ENCODE data around the gene MLXIP. TPM values are rescaled to one million over a fixed set of nuclear protein-coding genes. Genes with fewer than 3 reads are reported as not detected.

MLXIP gene
- total and polyA plus RNA-seq, 2 of the 8 experiments (the other 6 are each of a cell fraction or from before 2014, with no cell fraction given): 5.5 to 40.5 TPM

DNA sequence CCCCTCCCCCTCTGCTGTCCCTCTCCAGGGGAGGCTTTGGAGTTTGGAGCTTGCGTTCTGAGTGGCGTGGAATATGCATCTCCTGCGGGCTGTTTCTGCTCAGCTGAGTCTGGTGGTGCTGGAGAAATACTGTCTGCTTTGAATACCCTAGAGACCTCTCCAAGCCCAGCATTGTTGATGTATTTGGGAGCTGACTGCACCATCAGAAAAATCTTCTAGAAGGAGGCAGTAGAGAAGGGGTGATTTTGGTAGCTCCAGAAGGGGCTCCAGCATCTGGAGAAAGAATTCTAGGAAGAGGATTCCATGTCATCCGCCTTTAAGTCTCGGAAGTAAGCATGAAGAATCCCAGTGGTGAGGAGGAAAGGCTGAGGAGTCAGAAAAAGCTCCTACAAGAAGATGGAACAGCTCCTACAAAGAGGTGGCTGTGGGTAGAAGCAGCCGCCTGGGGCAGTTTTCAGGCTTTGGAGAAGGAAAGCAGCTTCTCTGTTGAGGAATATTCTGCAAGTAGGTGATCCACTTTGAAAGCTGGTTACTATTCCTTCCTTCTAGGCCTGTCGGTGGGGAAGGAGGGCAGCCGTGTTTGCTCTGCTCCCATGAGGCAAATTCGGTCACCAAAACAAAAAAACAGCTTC, 9.7 kb downstream of the MLXIP start:
- H3K9ac ChIP-seq (replicated peaks in 1 of 4; ENCODE audit: extremely low read depth in 1 of 4, low read depth in 3 of 4, low read length in 3 of 4): no peak overlapping the region
- CTCF ChIA-PET (ENCODE audit: partially characterized antibody): interaction anchor here (0.7 to 8.0 kb wide), 10 partner anchors 10 to 154 kb away, joined by 3 to 52 read pairs (median 6); no protein-coding TSS in a partner anchor
- whole genome bisulfite sequencing, 2 experiments (ENCODE audit: extremely low coverage in 1 of 2, insufficient coverage in 1 of 2, insufficient read length in 1 of 2, insufficient replicate concordance in 2 of 2, low coverage in 1 of 2, low lambda C conversion rate in 2 of 2, missing lambda C conversion rate in 1 of 2): 84% methylated on average over 9 of the region's 9 CpGs; no CpG with 5 or more reads in 1 of the 2 experiments
- TF ChIP-seq JUN (IDR thresholded peaks at IDR 0.05; ENCODE audit: low read depth, low read length): no peak
- TF ChIP-seq SRF (IDR thresholded peaks at IDR 0.05; ENCODE audit: low read depth, low read length): no peak
- TF ChIP-seq GABPA (IDR thresholded peaks at IDR 0.05; ENCODE audit: borderline replicate concordance, insufficient read depth, low read length): no peak
- TF ChIP-seq POLR2AphosphoS5 (IDR thresholded peaks at IDR 0.05; ENCODE audit: low read depth, low read length): no peak
- TF ChIP-seq FOSL1 (IDR thresholded peaks at IDR 0.05; ENCODE audit: insufficient read depth, low read depth, low read length): no peak
- TF ChIP-seq YY1 (IDR thresholded peaks at IDR 0.05; ENCODE audit: low read depth, low read length): no peak
- no peak for TF ChIP-seq TCF12 (IDR thresholded peaks at IDR 0.05; ENCODE audit: low read depth, low read length)
- TF ChIP-seq SP1 (IDR thresholded peaks at IDR 0.05; ENCODE audit: low read depth, low read length): no peak
- no peak for TF ChIP-seq CEBPB (IDR thresholded peaks at IDR 0.05; ENCODE audit: low read depth, low read length)
- TF ChIP-seq BACH1 (IDR thresholded peaks at IDR 0.05; ENCODE audit: low read length): no peak
- TF ChIP-seq SIN3A (conservative IDR thresholded peaks at IDR 0.05 in 1 of 2, IDR thresholded peaks at IDR 0.05 in 1 of 2; ENCODE audit: low read depth in 1 of 2, low read length in 2 of 2): no peak

More for the DNA sequence above, 9.7 kb downstream of the MLXIP start:
- peaks cover 0 to 4% (median 1%) of the 10 kb centered on the region in 4 experiments; a peak in 4 of 7 replicates for H3K4me1 ChIP-seq (replicated peaks in 1 of 4; ENCODE audit: control insufficient read depth in 3 of 4, insufficient read depth in 4 of 4, low read length in 3 of 4)
- H3K18ac ChIP-seq (ENCODE audit: extremely low read depth, low read length): no peak overlapping the region
- H4K91ac ChIP-seq (replicated peaks; ENCODE audit: insufficient read length, low read length): no peak overlapping the region
- H3K4ac ChIP-seq (replicated peaks; ENCODE audit: insufficient read length, low read depth, low read length): no peak overlapping the region
- peaks cover 7% of the 10 kb centered on the region; the same call in 1 of the 2 replicates for H3K23me2 ChIP-seq (ENCODE audit: low read depth, low read length)
- H3K27ac ChIP-seq (ENCODE audit: low read depth, low read length): no peak overlapping the region
- H3K9me3 ChIP-seq (ENCODE audit: insufficient read depth in 2 of 2, low read depth in 1 of 2, low read length in 1 of 2): no peaks in the 10 kb centered on the region
- no peak overlapping the region for H2BK5ac ChIP-seq (ENCODE audit: low read depth, low read length)
- peaks cover 19% of the 10 kb centered on the region for H3K79me1 ChIP-seq (ENCODE audit: low read depth, low read length)
- no peak overlapping the region for H2BK120ac ChIP-seq (replicated peaks; ENCODE audit: low read depth, low read length)
- H2BK15ac ChIP-seq (ENCODE audit: low read length): no peak overlapping the region
- FAIRE-seq: no peak
- no peak overlapping the region for H3K4me2 ChIP-seq (ENCODE audit: insufficient read depth in 1 of 2, low read depth in 2 of 2, low read length in 2 of 2)
- H3K36me3 ChIP-seq (ENCODE audit: control insufficient read depth in 2 of 4, insufficient read depth in 4 of 4, low read length in 3 of 4): peaks cover 0 to 5% (median 0%) of the 10 kb centered on the region in 4 experiments; a peak in 2 of 8 replicates
- no peak overlapping the region for H3K14ac ChIP-seq (ENCODE audit: insufficient read length)
- H4K5ac ChIP-seq (ENCODE audit: insufficient read length, low read depth, low read length): no peak overlapping the region
- no peak overlapping the region for H3K23ac ChIP-seq (ENCODE audit: insufficient read length)
- peaks cover 2 to 9% of the 10 kb centered on the region in 2 experiments for H4K20me1 ChIP-seq (replicated peaks in 1 of 2; ENCODE audit: control insufficient read depth in 1 of 2, insufficient read depth in 2 of 2, low read length in 2 of 2)
- no peak overlapping the region for H2BK12ac ChIP-seq (ENCODE audit: low read depth, low read length)
- no peak overlapping the region for H3K56ac ChIP-seq (replicated peaks; ENCODE audit: insufficient read length, low read depth, low read length)
- no peaks in the 10 kb centered on the region for H3K27me3 ChIP-seq (replicated peaks in 1 of 4; ENCODE audit: control insufficient read depth in 3 of 4, extremely low read depth in 1 of 4, insufficient read depth in 3 of 4, low read length in 3 of 4)
- H3K4me3 ChIP-seq (ENCODE audit: extremely low read depth in 1 of 4, insufficient read depth in 2 of 4, low read depth in 3 of 4, low read length in 4 of 4): no peak overlapping the region
- DNase-seq (ENCODE audit: low read depth in 1 of 2, low spot score in 2 of 2): no peak
- no peak overlapping the region for H2AK5ac ChIP-seq (ENCODE audit: low read depth, low read length)
- no peak overlapping the region for H2AFZ ChIP-seq (ENCODE audit: low read length)
- H2BK20ac ChIP-seq (ENCODE audit: low read length): no peak overlapping the region
- H4K8ac ChIP-seq (ENCODE audit: extremely low read depth, insufficient read depth, low read length): no peak overlapping the region
- POLR2A ChIA-PET (ENCODE audit: partially characterized antibody): interaction anchor here (0.7 to 4.8 kb wide), 10 partner anchors 9 to 49 kb away, joined by 3 to 20 read pairs (median 3); partner anchors contain the start of gene MLXIP
- peaks cover 5 to 13% of the 10 kb centered on the region in 2 experiments; a peak in 3 of 4 replicates for H3K79me2 ChIP-seq (ENCODE audit: control insufficient read depth in 1 of 2, insufficient read depth in 2 of 2, low read length in 2 of 2)
